ENCODE data around the gene EED. TPM values are rescaled to one million over a fixed set of nuclear protein-coding genes. Genes with fewer than 3 reads are reported as not detected.

Gene EED
- total RNA-seq, 1 donor from 2014 or later = 12.0 TPM

DNA sequence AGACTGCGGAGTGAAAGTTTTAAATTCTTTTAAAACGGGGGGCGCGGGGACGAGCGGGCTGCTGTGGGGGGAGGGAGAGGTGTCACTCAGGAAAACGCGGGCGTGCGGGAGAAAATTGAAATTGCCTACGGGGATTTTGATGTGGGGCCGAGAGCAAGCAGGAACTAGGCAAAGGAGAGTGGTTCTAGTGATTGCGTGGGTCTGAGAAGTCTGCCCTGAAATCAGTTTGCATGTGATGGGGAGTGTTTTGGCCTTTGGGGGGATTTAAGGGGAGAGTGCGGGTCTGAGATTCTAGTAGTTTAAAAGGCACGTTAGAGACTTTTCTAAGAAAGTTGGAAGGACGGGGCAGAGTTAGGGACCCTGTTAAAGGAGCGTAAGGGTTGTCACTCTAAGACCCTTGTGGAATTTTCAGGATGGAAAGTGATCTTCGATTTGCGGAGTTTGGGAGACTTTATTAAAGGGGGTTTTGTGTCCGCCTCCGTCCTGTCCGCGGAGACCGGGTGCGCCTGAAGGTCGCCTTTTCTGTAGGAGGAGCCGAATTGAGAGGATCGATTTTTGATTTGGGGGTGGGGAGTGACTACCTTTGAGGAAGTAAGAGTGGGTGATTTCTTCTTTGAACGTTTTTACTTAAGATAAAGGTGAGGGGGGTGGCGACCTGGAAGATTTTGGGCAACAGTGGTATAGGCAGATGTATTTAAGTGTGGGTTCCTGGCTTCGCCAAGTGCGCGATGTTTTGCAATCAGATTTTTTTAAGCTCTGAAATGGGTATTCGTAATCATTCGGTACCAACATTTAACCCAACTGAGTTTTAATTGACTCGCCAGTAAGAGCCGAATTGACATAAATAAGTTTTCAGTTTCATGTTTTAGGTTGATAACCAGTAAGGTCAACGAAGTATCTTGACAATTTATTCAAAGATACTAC lies 1.1 kb downstream of the EED start:
- intact Hi-C loops (cut with DNase I) = loop anchor here (1.0 kb wide), 1 partner anchor 57 kb away; the partner anchor contains the start of gene HIKESHI

DNA sequence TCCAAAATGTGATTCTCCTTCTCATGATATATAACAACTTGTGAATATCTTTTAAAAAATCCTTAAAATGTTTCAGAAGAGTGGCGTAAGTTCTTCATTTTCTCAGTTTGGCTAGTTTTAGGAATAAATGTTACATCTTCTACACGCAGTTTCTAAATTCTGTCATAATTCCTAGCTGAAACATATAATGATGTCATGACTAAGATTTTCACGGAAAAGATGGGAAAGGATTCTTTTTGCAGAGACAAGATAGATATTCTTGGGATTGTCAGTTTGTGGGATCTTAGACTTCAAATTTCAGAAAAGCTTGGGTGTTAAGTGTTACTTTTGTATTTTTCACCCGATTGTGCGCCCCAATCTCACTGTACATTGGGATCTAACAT lies 1.7 kb downstream of the EED start:
- no peak for DNase-seq (ENCODE audit: low spot score)
- intact Hi-C loops (cut with DNase I) = no loop called here

More for the DNA sequence above, 1.1 kb downstream of the EED start:
- DNase-seq (ENCODE audit: low spot score) = no peak

DNA sequence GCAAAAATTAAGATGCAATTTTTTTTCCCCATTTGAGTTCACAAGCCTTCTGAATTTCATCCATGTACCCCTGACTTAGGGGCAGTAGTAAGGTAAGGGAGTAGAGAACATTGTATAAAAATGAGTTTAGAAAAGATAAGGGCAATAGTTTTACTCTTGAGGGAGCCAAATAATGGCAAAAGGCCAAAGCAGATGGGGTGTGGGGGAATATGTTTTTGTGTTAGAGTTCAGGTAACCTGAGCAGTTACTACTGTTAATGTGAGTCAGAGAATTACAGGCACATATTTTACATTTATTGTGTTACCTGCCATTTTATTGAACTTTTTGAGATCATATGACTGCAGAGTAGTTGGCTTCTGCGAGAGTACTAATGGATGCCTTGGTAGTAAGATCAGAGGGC lies 3.1 kb downstream of the EED start:
- DNase-seq (ENCODE audit: low spot score) = no peak

DNA sequence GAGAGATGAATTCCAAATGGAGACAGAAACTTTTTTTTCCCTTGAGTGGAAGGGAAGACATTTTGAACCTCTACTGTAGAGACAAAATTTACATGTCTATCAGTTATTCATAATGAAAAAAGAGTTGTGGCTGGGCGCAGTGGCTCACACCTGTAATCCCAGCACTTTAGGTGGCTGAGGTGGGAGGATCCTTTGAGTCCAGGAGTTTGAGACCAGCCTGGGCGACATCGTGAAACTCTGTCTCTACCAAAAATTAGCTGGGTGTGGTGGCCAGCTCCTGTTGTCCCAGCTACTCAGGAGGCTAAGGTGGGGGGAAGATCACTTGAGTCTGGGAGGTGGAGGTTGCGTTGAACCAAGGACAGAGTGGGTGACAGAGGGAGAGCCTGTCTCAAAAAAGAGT lies 4.1 kb downstream of the EED start:
- DNase-seq (ENCODE audit: low spot score) = no peak
- intact Hi-C loops (cut with DNase I) = no loop called here

More for the DNA sequence above, 3.1 kb downstream of the EED start:
- intact Hi-C loops (cut with DNase I) = no loop called here

DNA sequence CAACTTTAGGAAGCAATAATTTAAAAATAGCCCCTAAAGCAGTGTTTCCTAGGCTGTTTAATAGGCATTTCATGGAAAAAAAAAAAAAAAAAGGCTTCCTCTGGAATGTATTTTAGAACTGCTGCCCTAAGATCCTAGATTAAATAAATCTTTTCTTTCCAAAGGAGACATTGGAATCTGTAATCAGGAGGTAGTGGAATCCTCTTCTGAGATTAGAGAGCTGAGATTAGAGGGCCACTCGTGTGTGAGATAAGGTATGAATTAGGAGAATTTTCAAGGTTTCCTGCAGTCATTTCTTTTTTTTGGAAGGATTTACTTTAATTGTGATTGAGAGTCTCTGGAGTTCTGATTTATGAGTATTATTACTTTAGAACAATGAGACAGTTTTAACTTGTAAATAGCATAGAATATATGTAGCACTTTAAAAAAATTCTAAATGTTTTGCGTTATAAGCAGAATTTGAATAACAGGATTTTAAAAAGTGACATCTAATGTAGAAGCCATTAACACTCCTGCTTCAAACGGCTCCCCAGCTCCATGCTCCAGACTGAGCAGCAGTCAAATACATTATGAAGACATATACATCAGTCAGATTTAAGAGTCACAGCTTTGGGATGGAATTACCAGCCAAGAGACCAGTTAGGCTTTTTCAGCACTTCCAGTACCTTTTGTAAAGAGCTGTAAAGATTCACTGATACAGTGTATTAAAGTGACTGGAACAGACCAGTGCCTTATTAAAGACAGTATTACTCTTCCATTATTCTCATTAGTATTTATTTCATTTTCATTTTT lies 5.0 kb downstream of the EED start:
- no peak for DNase-seq (ENCODE audit: low spot score)
- intact Hi-C loops (cut with DNase I) = no loop called here

DNA sequence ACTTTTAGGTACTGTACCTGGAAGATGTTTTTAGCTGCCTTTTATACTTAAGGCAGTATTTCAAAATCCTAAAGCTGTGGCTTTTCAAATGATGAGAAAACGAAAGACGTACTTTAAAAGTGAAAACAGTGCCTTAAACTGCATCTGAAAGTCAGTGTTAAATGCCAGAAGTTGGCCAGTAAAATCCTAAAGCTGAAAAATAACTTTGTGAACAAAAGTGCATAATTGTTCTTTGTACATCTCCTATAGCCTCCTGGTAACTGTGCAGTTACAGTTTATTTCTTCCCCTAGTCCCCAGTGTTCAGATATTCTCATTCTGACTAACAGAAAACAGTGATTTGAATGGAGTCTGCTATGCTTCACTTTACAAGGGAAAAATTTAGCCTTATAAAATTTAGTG lies 6.8 kb downstream of the EED start:
- no peak for DNase-seq (ENCODE audit: low spot score)
- intact Hi-C loops (cut with DNase I) = no loop called here

DNA sequence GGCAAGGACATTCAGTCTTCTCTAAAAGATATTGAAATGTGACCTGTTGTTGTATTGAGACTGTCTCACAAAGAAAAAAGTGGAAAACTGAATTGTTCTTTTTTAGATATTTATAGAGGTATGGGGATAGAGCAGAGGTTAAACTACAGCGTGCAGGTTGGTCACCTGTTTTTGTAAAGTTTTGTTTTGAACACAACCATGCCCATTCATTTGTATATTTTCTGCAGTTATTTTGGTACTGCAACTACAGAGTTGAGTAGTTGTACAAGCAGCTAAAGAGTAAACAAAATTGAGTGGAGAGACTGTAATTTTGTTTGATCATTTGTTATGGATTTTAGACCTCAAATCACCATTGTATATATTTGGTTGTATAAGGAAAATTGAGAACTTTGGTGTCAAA lies 11.3 kb downstream of the EED start:
- intact Hi-C loops (cut with DNase I) = no loop called here

DNA sequence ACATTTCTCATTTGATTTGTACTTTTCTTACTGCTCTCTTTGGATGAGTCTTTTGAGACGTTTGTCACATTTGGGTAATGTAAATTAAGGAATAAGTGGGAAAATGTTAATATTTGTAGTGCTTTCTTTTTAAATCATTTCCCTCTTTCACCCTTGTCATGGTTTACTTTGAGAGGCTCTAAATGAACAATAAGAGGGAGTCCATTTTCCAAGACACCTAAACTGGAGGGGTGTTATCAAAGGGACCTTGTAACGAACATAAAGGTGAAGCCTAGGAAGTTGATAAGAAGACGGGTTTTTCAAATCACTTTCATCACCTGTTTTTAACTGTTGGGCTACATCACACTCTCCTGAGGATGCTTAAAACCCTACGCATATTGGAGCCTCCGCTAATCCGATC lies 12.1 kb downstream of the EED start:
- intact Hi-C loops (cut with DNase I) = no loop called here
- no peak for DNase-seq (ENCODE audit: low spot score)

More for the DNA sequence above, 11.3 kb downstream of the EED start:
- no peak for DNase-seq (ENCODE audit: low spot score)

DNA sequence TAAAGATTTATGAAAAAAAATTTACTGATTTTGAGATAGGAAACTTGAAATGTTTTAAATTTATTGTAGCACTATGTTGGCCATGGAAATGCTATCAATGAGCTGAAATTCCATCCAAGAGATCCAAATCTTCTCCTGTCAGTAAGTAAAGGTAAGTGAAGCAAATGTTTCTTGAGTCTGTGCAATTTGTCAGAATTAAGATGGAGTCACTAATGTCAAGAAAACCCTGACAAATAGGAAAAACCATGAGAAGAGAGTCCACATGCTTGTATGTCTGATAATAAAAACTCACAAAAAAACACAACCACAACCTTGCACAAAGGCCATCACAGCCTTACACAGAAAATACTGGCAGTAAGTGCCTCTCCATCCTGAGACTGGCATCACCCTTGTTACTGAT lies 12.9 kb downstream of the EED start:
- DNase-seq (ENCODE audit: low spot score) = no peak
- intact Hi-C loops (cut with DNase I) = no loop called here

DNA sequence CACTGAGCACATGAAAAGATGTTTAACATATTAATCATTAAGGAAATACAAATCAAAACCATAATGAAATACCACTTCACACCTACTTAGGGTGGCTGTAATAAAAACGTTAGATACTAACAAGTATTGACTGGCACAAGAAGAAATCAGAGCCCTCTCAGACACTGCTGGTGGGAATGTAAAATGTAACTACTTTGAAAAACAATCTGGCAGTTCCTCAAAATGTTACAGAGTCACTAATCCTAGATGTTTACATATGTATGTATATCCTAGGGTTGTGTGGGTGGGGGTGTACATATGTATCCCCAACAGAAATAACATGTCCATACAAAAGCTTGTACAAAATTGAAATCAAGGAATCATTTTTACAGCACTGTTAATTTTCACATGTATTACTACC lies 15.2 kb downstream of the EED start:
- intact Hi-C loops (cut with DNase I) = no loop called here
- no peak for DNase-seq (ENCODE audit: low spot score)

DNA sequence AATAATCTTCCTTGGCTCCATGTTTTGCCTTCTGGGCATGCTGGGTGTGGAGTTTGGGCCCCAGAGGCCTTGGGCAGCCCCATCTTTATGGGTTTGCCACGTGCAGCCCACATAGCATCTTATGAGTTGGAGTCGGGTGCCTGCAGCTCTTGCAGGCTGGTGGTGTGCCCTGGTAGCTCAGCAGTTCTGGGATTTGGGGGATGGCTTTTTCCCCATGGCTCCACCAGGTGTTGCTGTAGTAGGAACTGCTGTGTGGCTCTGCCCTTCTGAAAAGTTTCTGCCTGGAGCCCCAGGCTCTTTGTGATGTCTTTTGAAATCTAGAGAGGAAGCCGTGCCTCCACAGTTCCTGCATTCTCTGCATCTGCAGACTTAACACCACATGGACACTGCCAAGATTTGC lies 16.8 kb downstream of the EED start:
- DNase-seq (ENCODE audit: low spot score) = no peak
- intact Hi-C loops (cut with DNase I) = no loop called here

DNA sequence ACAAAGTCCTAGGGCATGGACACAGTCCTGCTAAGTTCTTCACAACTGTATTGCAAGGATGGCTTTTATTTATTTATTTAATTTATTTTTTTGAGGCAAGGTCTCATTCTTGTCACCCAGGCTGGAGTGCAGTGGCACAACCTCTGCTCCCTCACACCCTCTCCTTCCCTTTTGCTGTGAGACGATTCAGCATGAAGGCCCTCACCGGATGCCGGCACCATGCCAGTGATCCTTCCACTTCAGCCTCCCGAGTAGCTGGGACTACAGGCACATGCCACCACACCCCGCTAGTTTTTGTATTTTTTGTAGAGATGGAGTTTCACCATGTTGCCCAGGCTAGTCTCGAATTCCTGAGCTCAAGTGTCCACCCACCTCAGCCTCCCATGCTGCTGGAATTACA lies 17.8 kb downstream of the EED start:
- no peak for DNase-seq (ENCODE audit: low spot score)
- intact Hi-C loops (cut with DNase I) = no loop called here

DNA sequence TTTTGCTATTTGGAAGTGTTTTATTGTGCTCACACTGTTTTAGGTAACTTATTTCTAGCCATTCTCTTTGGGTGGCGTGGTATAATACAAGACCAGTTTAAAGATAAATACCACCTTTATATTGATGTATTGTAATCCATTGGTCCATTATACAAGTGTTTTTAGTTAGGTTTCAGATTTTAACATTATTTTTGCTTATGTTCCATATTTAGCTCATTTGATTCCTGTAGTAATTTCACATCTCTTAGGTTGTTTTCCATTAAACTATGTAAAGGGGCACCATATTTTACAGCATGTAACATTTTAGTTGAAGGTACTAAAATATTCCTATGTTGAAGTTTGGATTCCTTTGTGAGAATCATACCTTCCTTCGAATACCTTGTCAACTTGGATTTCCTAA lies 20.1 kb downstream of the EED start:
- intact Hi-C loops (cut with DNase I) = no loop called here
- DNase-seq (ENCODE audit: low spot score) = no peak

DNA sequence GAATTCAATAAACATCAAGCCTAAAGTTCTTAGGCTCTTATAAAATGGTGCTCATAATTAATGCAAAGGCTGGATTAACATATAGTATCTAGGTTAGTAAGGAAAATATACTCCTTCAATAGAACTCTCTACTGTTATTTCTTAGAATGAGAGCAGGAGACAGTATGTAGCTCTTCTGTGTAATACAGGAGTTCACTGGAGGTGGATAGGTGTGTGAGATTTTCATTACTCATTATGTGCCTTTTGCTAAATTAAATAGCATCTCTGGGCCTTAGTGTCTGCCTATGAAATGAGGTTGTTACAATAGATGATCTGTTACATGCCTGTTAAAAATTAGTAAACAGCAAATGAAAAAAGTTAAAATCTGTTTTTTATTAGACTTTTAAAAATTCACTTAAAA lies 20.6 kb downstream of the EED start:
- DNase-seq (ENCODE audit: low spot score) = no peak
- intact Hi-C loops (cut with DNase I) = no loop called here

DNA sequence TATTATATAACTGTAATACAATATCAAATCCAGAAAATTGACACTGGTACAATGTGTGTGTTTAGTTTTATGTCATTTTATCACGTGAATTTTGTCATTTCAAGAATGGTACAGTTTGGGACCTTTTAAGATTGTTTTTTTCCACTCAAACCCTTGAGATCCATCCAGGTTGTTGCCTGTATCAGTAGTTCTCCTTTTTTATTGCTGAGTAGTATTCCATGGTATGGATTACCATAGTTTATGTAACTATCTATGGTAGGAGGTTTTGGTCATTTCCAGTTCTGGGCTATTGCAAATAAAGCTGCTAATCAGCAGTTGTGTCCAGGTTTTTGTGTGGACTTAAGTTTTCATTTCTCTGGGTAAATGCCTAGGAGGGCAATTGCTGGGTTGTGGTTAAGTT lies 25.1 kb downstream of the EED start:
- intact Hi-C loops (cut with DNase I) = no loop called here
- no peak for DNase-seq (ENCODE audit: low spot score)

DNA sequence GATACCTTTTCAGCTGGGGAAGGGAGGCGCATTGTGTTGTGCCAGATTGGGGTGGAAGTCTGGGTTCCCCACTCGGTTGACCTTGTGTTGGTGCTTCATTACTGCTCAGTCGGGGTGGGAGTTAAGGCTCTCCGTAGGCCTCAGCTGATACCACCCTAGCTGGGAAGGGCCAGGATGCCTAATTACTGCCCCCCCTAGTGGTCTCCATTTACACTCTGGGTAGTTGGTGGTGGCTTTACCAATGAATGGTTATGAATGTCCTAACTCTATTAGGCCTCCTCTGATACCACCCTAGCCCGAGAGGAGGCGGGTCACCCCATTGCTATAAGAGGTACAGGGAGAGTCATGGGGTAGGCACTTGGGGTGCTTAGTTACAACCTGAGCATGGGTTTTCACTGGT lies 29.9 kb downstream of the EED start:
- intact Hi-C loops (cut with DNase I) = no loop called here
- no peak for DNase-seq (ENCODE audit: low spot score)

DNA sequence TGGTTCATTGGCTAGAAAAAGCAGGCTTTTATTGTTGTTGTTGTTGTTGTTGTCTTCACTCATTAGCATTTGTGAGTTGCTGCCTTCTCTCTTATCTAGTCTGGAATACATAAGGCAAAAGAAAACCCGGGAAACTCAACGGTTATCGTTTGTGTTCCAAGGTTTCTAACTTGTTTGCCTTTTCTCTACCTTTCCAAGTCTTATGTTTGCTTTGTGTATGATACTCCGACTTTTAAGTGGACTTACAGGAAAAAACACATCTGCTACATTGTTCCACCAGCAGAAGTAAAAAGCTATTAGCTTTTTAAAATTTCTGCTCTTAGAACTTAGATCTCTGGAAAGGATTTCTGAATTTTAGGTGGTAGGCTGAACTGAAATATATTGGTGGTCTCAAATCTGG lies 30.4 kb downstream of the EED start:
- DNase-seq (ENCODE audit: low spot score) = no peak
- intact Hi-C loops (cut with DNase I) = no loop called here

DNA sequence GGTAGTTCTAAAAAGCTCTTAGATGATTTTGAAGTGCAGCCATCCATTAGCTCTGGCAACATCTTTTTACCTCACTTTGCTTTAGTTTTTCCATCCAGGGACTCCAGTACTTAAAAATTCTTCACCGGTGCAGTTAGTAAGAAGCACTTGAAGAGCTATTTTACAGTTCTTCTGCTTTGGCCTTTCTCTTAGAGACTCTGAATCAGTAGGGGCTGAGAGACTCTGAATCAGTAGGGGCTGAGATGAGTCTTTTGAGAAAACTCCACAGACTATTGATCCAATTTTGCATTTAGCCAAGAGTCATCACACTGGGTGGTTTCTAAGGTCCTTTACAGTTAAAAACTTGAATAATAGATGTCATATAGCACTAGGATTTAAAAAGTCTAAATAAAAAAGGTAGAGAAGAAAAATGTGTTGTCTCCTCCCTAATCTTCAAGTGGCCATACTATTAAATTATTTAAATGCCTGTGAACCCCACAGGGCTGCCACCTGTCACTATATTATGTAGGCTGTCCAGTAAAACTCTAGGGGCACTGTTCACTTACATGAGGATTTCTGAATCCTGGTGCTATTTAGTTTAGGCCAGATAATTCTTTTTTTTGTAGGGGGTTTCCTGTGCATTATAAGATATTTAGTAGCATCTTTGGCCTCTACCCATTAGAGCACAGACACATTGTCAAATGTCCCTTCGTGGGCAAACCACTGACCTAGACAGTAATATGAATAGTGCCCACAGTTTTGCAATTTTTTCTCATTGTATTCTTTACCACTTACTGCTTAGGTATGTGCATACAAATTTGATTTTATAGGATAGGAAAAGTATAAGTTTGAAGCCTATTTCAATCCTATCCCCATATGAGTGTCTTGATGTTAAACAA lies 31.2 kb downstream of the EED start:
- intact Hi-C loops (cut with DNase I) = no loop called here
- no peak for DNase-seq (ENCODE audit: low spot score)

DNA sequence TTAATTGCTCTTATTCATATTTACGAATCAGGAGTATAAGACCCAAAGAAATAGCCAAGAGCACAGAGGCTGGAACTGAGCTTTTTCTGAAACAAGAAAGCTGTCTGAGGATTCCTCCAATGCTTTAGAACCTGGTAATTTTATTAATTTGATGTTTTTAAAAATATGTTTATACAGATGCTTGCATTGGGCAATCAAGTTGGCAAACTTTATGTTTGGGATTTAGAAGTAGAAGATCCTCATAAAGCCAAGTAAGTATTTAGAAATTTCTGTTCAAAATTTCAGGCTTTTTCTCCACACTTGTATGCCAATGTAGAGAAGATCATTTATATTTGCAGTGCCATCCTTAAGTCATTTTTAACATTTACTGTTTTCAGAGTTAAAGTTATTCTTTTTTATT lies 33.2 kb downstream of the EED start:
- intact Hi-C loops (cut with DNase I) = no loop called here
- no peak for DNase-seq (ENCODE audit: low spot score)

DNA sequence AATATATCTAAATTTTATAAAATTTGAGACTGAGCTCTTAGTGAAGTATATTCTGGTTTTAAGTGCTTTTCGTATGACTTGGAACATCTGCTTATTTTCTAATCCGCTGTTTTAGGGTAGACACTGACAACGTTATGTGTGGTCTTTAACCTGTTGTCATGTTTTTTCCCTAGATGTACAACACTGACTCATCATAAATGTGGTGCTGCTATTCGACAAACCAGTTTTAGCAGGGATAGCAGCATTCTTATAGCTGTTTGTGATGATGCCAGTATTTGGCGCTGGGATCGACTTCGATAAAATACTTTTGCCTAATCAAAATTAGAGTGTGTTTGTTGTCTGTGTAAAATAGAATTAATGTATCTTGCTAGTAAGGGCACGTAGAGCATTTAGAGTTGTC lies 33.7 kb downstream of the EED start:
- no peak for DNase-seq (ENCODE audit: low spot score)
- intact Hi-C loops (cut with DNase I) = no loop called here
